GM12878 (cell line): ENCODE measurements around the gene OR8G5. TPM values are rescaled to one million over a fixed set of nuclear protein-coding genes. Genes with fewer than 3 reads are reported as not detected.

Source experiments
- ATAC-seq: fragments of 200-7000 bp; cut with Tn5 transposase; 3 replicates; pipeline ENCODE4 v1.9.1; 2020; ENCODE audit warnings: mild to moderate bottlenecking, moderate library complexity
- BruUV-seq: library from RNA; stranded (reverse); fragments of 400-500 nt; replicated peaks from 2 replicates; lab custom pipeline; 2021; lab: Mats Ljungman, UMichigan
- CTCF ChIA-PET: fragments of 300-600 bp; sonication (Branson Sonifier 250); formaldehyde crosslinking; extraction: SDS; loops from one replicate; lab custom pipeline; 2021; ENCODE audit warnings: inconsistent platforms; lab: Yijun Ruan, JAX
- POLR2A ChIA-PET: fragments of 350-600 bp; formaldehyde crosslinking; extraction: SDS; loops from one replicate; lab custom pipeline; 2021; ENCODE audit warnings: inconsistent platforms; lab: Charles Lee
- RAD21 ChIA-PET: fragments of 300-600 bp; sonication (Branson Sonifier 250); formaldehyde crosslinking; loops from one replicate; lab custom pipeline; 2023; ENCODE audit warnings: antibody characterized with exemption; ENCODE audit not compliant: unreplicated experiment; lab: Charles Lee
- SMC1A ChIA-PET: fragments of 300-600 bp; sonication (Branson Sonifier 250); formaldehyde crosslinking; loops from one replicate; lab custom pipeline; 2023; ENCODE audit not compliant: unreplicated experiment, uncharacterized antibody; lab: Charles Lee
- DNase-seq: peaks from one replicate; pipeline ENCODE4 v3.0.0-alpha.2; 2011; ENCODE audit warnings: low read depth, low spot score
- FAIRE-seq: peaks from 3 replicates; lab custom pipeline; 2011; peaks lifted over from hg19 to GRCh38; lab: Jason Lieb, UNC
- H2AFZ ChIP-seq: 2 replicates; pipeline ENCODE4 v1.6.0; 2011; ENCODE audit warnings: low read depth, low read length, control low read depth; ENCODE audit not compliant: control insufficient read depth
- H3K27ac ChIP-seq: 2 replicates; pipeline ENCODE4 v1.5.1; 2011; ENCODE audit warnings: control low read depth; ENCODE audit not compliant: control insufficient read depth, insufficient read depth
- H3K27me3 ChIP-seq, 2 experiments: replicated peaks in 1 of 2; 2 replicates each; pipeline versions ENCODE4 v1.6.0 to v1.6.1; 2011; ENCODE audit warnings: low read length in 1 of 2; ENCODE audit not compliant: control insufficient read depth in 2 of 2, insufficient read depth in 2 of 2
- H3K36me3 ChIP-seq, 2 experiments: 2 replicates each; pipeline ENCODE4 v1.5.1; 2011; ENCODE audit warnings: low read length in 1 of 2; ENCODE audit not compliant: control insufficient read depth in 2 of 2, insufficient read depth in 2 of 2
- H3K4me1 ChIP-seq: 2 replicates; pipeline ENCODE4 v1.6.1; 2011; ENCODE audit warnings: mild to moderate bottlenecking, low read length, moderate library complexity, mixed read lengths; ENCODE audit not compliant: control insufficient read depth, insufficient read depth
- H3K4me2 ChIP-seq: 2 replicates; pipeline ENCODE4 v1.6.0; 2011; ENCODE audit warnings: control low read depth; ENCODE audit not compliant: control insufficient read depth, insufficient read depth
- H3K4me3 ChIP-seq: fragments of 200-600 bp; sonication (generic); 2 replicates; pipeline ENCODE4 v1.5.1; 2016
- H3K79me2 ChIP-seq: 2 replicates; pipeline ENCODE4 v1.6.0; 2011; ENCODE audit warnings: low read length; ENCODE audit not compliant: control insufficient read depth, insufficient read depth
- H3K9ac ChIP-seq: 2 replicates; pipeline ENCODE4 v1.8.0; 2011; ENCODE audit warnings: low read length, control low read depth, mixed read lengths; ENCODE audit not compliant: control insufficient read depth, insufficient read depth
- H3K9me3 ChIP-seq: replicated peaks from 3 replicates; pipeline ENCODE4 v1.5.1; 2011; ENCODE audit warnings: mild to moderate bottlenecking, low read length; ENCODE audit not compliant: control insufficient read depth, insufficient read depth
- H4K20me1 ChIP-seq: 2 replicates; pipeline ENCODE4 v1.6.0; 2011; ENCODE audit not compliant: control insufficient read depth, insufficient read depth
- BCL11A ChIP-seq: IDR thresholded peaks from 2 replicates; pipeline ENCODE4 v1.6.1; 2011; ENCODE audit warnings: low read depth, low read length
- BCL3 ChIP-seq: IDR thresholded peaks from 2 replicates; pipeline ENCODE4 v1.6.1; 2011; ENCODE audit warnings: borderline replicate concordance, low read depth, mild to moderate bottlenecking, moderate library complexity, low read length; ENCODE audit not compliant: insufficient read depth, poor library complexity, severe bottlenecking
- CEBPB ChIP-seq, 2 experiments: fragments of 150-350 bp in 1 of 2; IDR thresholded peaks; 2 replicates each; pipeline ENCODE4 v1.6.1; 2012 to 2014; ENCODE audit warnings: low read depth in 2 of 2, low read length in 2 of 2, borderline replicate concordance in 1 of 2, inconsistent platforms in 1 of 2
- PRDM15 ChIP-seq: fragments of 450-650 bp; formaldehyde crosslinking; IDR thresholded peaks from 2 replicates; pipeline ENCODE4 v1.4.0; 2020; ENCODE audit warnings: mild to moderate bottlenecking, moderate library complexity
- RCOR1 ChIP-seq: conservative IDR thresholded peaks from 2 replicates; pipeline ENCODE4 v1.6.1; 2012; ENCODE audit warnings: low read depth, low read length, improper control_type of control experiment
- REST ChIP-seq: IDR thresholded peaks from 2 replicates; pipeline ENCODE4 v1.6.1; 2012; ENCODE audit warnings: mild to moderate bottlenecking, low read depth, low read length
- SKIL ChIP-seq: fragments of 450-650 bp; IDR thresholded peaks from 2 replicates; pipeline ENCODE4 v1.6.1; 2017; ENCODE audit warnings: mild to moderate bottlenecking, low read depth, inconsistent platforms; ENCODE audit not compliant: poor library complexity, severe bottlenecking
- ZBTB11 ChIP-seq: fragments of 450-650 bp; formaldehyde crosslinking; IDR thresholded peaks from 2 replicates; pipeline ENCODE4 v1.5.0; 2022; ENCODE audit warnings: mild to moderate bottlenecking, missing genetic modification characterization
- WGBS: methylation state at CpG from one replicate; pipeline ENCODE4 v1.1.6; 2016; ENCODE audit warnings: low lambda C conversion rate; ENCODE audit not compliant: insufficient replicate concordance, insufficient coverage; ENCODE audit errors: missing lambda C conversion rate; 5-methylcytosine and 5-hydroxymethylcytosine counted together
- in situ Hi-C: fragments of 300-500 bp; cut with MboI; formaldehyde crosslinking; loops from 9 replicates; pipeline ENCODE4 v1.14.3; 2018; ENCODE audit warnings: mixed read lengths
- intact Hi-C: fragments of 100-400 bp; cut with micrococcal nuclease; formaldehyde crosslinking; loops from one replicate; pipeline ENCODE4 v1.14.2; 2022; ENCODE audit not compliant: unreplicated experiment
- polyA plus RNA-seq, 11 experiments: library from polyadenylated mRNA; depleted of rRNA in 4 of 11; unstranded in 6 of 11; stranded (reverse) in 5 of 11; fragments of >200 nt; fragmentation: Nextera tagmentation in 4 of 11; fragmentation: Illumina TruSeq in 1 of 11; extraction: Ambion mirVana in 4 of 11; extraction: Trizol in 1 of 11; gene quantifications; 1 replicate in 1 of 11; 2 replicates in 10 of 11; pipeline versions ENCODE4 v1.2.1 to v1.2.3, GENCODE V29; 2011 to 2016; ENCODE audit warnings: inconsistent platforms in 2 of 11, missing spikeins in 2 of 11, low read depth in 1 of 11
- total RNA-seq, 4 experiments: library from RNA; depleted of rRNA in 3 of 4; stranded (reverse); fragments of >200 nt in 3 of 4; fragmentation: Illumina TruSeq in 1 of 4; extraction: Trizol in 1 of 4; gene quantifications; 2 replicates each; pipeline versions ENCODE4 v1.2.1 to v1.2.3, GENCODE V29; 2013 to 2021

The OR8G5 gene
- total and polyA plus RNA-seq, 10 of the 15 experiments (the other 5 are each of a cell fraction or from before 2014, with no cell fraction given): not detected

- no peak overlapping the region for H3K4me3 ChIP-seq
- in situ Hi-C loops: no loop called here
- H3K4me2 ChIP-seq: no peak overlapping the region
- RAD21 ChIA-PET: no interaction called here
- FAIRE-seq (no peak), ATAC-seq (no peak), DNase-seq (no peak)
- WGBS: 28% methylated on average over 3 of the region's 3 CpGs
- no peaks in the 10 kb centered on the region for H3K79me2 ChIP-seq
- no peaks in the 10 kb centered on the region for H3K36me3 ChIP-seq
- H3K4me1 ChIP-seq: no peaks in the 10 kb centered on the region
- peaks cover 0 to 4% of the 10 kb centered on the region in 2 experiments; a peak in 1 of 4 replicates for H3K27me3 ChIP-seq
- intact Hi-C loops: no loop called here
- no TSS peak for BruUV-seq
- SMC1A ChIA-PET: no interaction called here
- H3K27ac ChIP-seq: no peak overlapping the region
- no peak overlapping the region for H3K9ac ChIP-seq
- H2AFZ ChIP-seq: no peak overlapping the region
- H3K9me3 ChIP-seq: no peaks in the 10 kb centered on the region
- CTCF ChIA-PET: no interaction called here
- H4K20me1 ChIP-seq: no peaks in the 10 kb centered on the region
- POLR2A ChIA-PET: no interaction called here
- TF ChIP-seq BCL11A: no peak
- no peak for TF ChIP-seq ZBTB11
- TF ChIP-seq BCL3: no peak
- TF ChIP-seq CEBPB (IDR thresholded peaks at IDR 0.05; ENCODE audit: borderline replicate concordance in 1 of 2, low read depth in 2 of 2, low read length in 2 of 2): no peak
- TF ChIP-seq SKIL: no peak
- TF ChIP-seq REST: no peak
- TF ChIP-seq RCOR1: no peak
- TF ChIP-seq PRDM15 (CRISPR knock-in tag): no peak
Observed at GRCh38 chr11:124301548-124301947, 45.4 kb downstream of the OR8G5 start.
